Lower lobe of right lung (tissue), 2 donors: ENCODE measurements around the gene ZNF138. TPM values are rescaled to one million over a fixed set of nuclear protein-coding genes. Genes with fewer than 3 reads are reported as not detected.
A peak's percentile ranks its signal among the peaks of the same experiment; 100 is the strongest.

Source experiments
- ATAC-seq, 2 donors: fragments of 200-7000 bp; cut with Tn5 transposase; one replicate each; pipeline ENCODE4 v1.9.1; 2020 to 2022; ENCODE audit warnings: mild to moderate bottlenecking in 2 of 2, moderate library complexity in 2 of 2
- DNase-seq: peaks from one replicate; pipeline ENCODE4 v3.0.0-alpha.2; 2020
- H3K27ac ChIP-seq: fragments of 200-600 bp; one replicate; pipeline ENCODE4 v1.8.0; 2022
- H3K27me3 ChIP-seq: fragments of 200-600 bp; one replicate; pipeline ENCODE4 v1.8.0; 2022; ENCODE audit warnings: low read depth
- H3K36me3 ChIP-seq: fragments of 200-600 bp; one replicate; pipeline ENCODE4 v1.8.0; 2022; ENCODE audit warnings: mild to moderate bottlenecking
- H3K4me1 ChIP-seq: fragments of 200-600 bp; one replicate; pipeline ENCODE4 v1.8.0; 2022
- H3K4me3 ChIP-seq: fragments of 200-600 bp; one replicate; pipeline ENCODE4 v1.8.0; 2022; ENCODE audit warnings: mild to moderate bottlenecking
- H3K9me3 ChIP-seq: fragments of 200-600 bp; one replicate; pipeline ENCODE4 v1.8.0; 2022
- CTCF ChIP-seq: fragments of 200-600 bp; IDR thresholded peaks from one replicate; pipeline ENCODE4 v1.8.0; 2022; ENCODE audit warnings: antibody characterized with exemption, mild to moderate bottlenecking
- intact Hi-C: fragments of 100-400 bp; cut with DNase I; formaldehyde crosslinking; loops from one replicate; pipeline ENCODE4 v1.11.0; 2022
- total RNA-seq: library from RNA; stranded (reverse); fragmentation: NEBNext Ultra II Directional; extraction: Animal tissue kit (Norgen Biotek cat#: 25700); gene quantifications from one replicate; pipeline ENCODE4 v1.2.1, GENCODE V29; 2021
- donor health status: DM: no; HTN: yes; CAD: no; lungs with severe emphysema.

ZNF138 gene
- total RNA-seq, 1 donor from 2014 or later: 6.6 TPM

- Histone ChIP-seq H3K4me3 (peak overlapping the region; percentile 54), H3K9me3 (no peaks in the 10 kb centered on the region), H3K27me3 (peaks cover 22% of the 10 kb centered on the region), H3K27ac (no peak overlapping the region), H3K4me1 (peaks cover 13% of the 10 kb centered on the region), H3K36me3 (no peaks in the 10 kb centered on the region)
- DNase-seq: no peak
- intact Hi-C loops: no loop called here
- ATAC-seq: no peak
- no peak for TF ChIP-seq CTCF
Observed at GRCh38 chr7:64881461-64882287, 87.4 kb downstream of the ZNF138 start.

DNA sequence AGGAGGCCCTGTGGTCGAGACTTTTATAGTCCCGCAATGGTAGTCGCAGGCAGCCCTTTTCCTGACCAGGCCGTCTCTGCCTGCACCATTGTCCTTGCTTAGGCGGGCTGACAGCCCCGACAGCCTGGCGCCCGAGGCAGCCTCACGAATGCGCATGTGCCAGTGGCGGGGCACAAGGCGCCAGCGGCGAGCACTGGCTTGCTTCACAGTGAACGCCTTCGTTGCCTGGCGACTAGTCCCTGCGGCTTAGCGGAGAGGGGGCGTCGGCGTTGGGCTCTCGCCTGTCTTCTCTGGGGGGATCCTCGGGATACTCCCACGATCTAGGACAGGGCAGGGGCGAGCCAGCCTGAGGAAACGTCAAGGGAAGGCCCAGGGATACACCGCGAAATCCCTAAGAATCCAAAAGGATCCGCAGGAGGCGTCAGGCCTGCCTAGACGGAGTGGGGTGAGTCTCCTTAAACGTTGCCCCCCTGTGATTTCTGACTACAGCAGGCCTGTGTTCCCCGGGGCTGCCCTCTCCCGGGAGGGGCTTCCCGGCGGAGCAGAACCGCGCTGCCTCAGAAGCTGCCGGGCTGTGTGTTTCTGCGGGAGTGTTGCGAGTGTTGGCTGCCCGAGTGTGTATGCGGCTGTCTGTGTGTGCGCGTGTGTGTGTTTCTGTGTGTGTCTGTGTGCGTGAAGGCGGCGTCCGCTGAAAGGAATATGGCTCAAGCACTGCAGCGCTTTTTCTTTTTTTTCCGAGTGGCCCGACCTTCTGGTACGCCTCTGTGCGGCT, 88.3 kb downstream of the ZNF138 start:
- Histone ChIP-seq H3K4me3 (peak overlapping the region; percentile 54), H3K4me1 (peaks cover 7% of the 10 kb centered on the region), H3K9me3 (no peaks in the 10 kb centered on the region), H3K27me3 (peaks cover 15% of the 10 kb centered on the region), H3K36me3 (no peaks in the 10 kb centered on the region), H3K27ac (no peak overlapping the region)
- ATAC-seq (peak; percentile 65 to 81), DNase-seq (peak; percentile 69)
- no peak for TF ChIP-seq CTCF
- intact Hi-C loops: no loop called here

Other genes with a start within 250 kb of the ZNF138 start
- gene ZNF680, start 231.4 kb upstream of the ZNF138 start, total RNA-seq: 13.6 TPM
- gene ZNF107, start 128.3 kb upstream of the ZNF138 start, total RNA-seq: 4.3 TPM
- gene ZNF273, start 108.8 kb downstream of the ZNF138 start, total RNA-seq: 8.4 TPM
- 22.0 TPM for gene ZNF117, start 196.6 kb downstream of the ZNF138 start, total RNA-seq
- gene ERV3-1, start 212.3 kb downstream of the ZNF138 start, total RNA-seq: 32.0 TPM